ENCODE results near the gene GNAS. TPM values are rescaled to one million over a fixed set of nuclear protein-coding genes. Genes with fewer than 3 reads are reported as not detected.
"Not testable (repeated sequence)": the region's sequence is repeated elsewhere in the genome, so short reads cannot be mapped to it uniquely, and the experiment has no call there.

Gene GNAS
- total RNA-seq, 2 donors from 2014 or later = 1,246 to 1,267 TPM

DNA sequence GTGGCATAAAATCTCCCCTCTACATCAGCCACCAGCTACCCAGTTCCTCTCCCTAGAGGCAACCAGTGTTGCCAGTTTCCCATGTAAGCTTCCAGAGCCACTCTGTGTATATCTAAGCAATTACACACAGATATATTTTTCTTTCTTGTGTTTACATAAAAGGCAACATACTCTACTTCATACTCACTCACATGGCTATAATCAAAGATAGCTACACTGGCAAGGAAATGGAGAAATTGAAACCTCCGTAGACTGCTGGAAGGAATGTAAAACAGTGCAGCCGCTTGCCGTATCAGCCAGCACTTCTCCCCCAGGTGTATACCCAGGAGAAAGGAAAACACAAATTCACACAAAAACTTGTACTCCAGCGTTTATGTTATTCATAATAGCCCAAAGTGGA is 90.0 kb downstream of the GNAS start:
- no peak for TF ChIP-seq CTCF (conservative IDR thresholded peaks at IDR 0.05)
- Histone ChIP-seq H3K9me3 (ENCODE audit: control insufficient read depth, low read length) (no peaks in the 10 kb centered on the region), H3K36me3 (ENCODE audit: control insufficient read depth, insufficient read depth, low read length) (no peaks in the 10 kb centered on the region), H3K27me3 (ENCODE audit: control insufficient read depth, insufficient read depth, low read length, poor library complexity, severe bottlenecking) (no peaks in the 10 kb centered on the region), H3K27ac (ENCODE audit: low read depth, low read length) (no peak overlapping the region), H3K9ac (ENCODE audit: extremely low read depth, low read length, poor library complexity, severe bottlenecking) (no peak overlapping the region), H3K4me3 (ENCODE audit: low read length) (no peak overlapping the region), H3K4me1 (ENCODE audit: control insufficient read depth, insufficient read depth, low read length) (no peaks in the 10 kb centered on the region)
- Mint-ChIP-seq H3K9me3 (no peaks in the 10 kb centered on the region), H3K4me1 (no peaks in the 10 kb centered on the region), H3K4me3 (no peak overlapping the region), H3K27ac (no peak overlapping the region), H3K27me3 (ENCODE audit: insufficient read depth) (peaks cover 1% of the 10 kb centered on the region), H3K36me3 (ENCODE audit: low read depth) (no peaks in the 10 kb centered on the region)
- 92 to 100% methylated on average over 3 of the region's 4 CpGs for WGBS, 2 experiments (ENCODE audit: insufficient coverage in 1 of 2, insufficient read length in 1 of 2)
- DNase-seq = no peak

DNA sequence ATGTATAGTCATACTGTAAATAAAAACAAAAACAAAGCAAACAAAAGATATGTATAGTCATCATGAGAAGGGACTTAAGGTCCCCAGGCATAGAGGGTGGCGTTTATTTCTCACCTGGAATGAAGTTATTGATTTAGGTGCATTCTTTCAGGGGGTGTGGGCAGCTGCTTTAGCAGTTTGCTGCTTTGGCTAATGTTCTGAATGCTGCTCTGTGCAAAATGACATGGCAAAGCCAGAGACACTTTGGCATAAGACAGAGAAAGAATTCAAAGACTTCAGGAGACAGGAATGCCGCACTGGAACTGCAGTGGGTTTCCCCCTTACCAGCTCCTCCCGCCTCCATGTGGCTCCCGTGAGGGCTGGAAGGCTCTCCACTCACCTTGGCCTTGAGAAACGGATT is 92.1 kb downstream of the GNAS start:
- H3K4me3 ChIP-seq (ENCODE audit: low read length) = no peak overlapping the region
- H3K27ac ChIP-seq (ENCODE audit: low read depth, low read length) = no peak overlapping the region
- H3K4me1 Mint-ChIP-seq = no peaks in the 10 kb centered on the region
- no peak overlapping the region for H3K4me3 Mint-ChIP-seq
- DNase-seq = peak; percentile 52
- H3K27me3 Mint-ChIP-seq (ENCODE audit: insufficient read depth) = peaks cover 1% of the 10 kb centered on the region
- no peaks in the 10 kb centered on the region for H3K36me3 ChIP-seq (ENCODE audit: control insufficient read depth, insufficient read depth, low read length)
- 85% methylated on average over 5 of the region's 5 CpGs for WGBS, 2 experiments (ENCODE audit: insufficient coverage in 1 of 2, insufficient read length in 1 of 2)
- no peak overlapping the region for H3K27ac Mint-ChIP-seq
- no peaks in the 10 kb centered on the region for H3K9me3 Mint-ChIP-seq
- H3K4me1 ChIP-seq (ENCODE audit: control insufficient read depth, insufficient read depth, low read length) = no peaks in the 10 kb centered on the region
- H3K36me3 Mint-ChIP-seq (ENCODE audit: low read depth) = no peaks in the 10 kb centered on the region
- TF ChIP-seq CTCF (conservative IDR thresholded peaks at IDR 0.05) = no peak
- no peaks in the 10 kb centered on the region for H3K9me3 ChIP-seq (ENCODE audit: control insufficient read depth, low read length)
- no peaks in the 10 kb centered on the region for H3K27me3 ChIP-seq (ENCODE audit: control insufficient read depth, insufficient read depth, low read length, poor library complexity, severe bottlenecking)
- no peak overlapping the region for H3K9ac ChIP-seq (ENCODE audit: extremely low read depth, low read length, poor library complexity, severe bottlenecking)

DNA sequence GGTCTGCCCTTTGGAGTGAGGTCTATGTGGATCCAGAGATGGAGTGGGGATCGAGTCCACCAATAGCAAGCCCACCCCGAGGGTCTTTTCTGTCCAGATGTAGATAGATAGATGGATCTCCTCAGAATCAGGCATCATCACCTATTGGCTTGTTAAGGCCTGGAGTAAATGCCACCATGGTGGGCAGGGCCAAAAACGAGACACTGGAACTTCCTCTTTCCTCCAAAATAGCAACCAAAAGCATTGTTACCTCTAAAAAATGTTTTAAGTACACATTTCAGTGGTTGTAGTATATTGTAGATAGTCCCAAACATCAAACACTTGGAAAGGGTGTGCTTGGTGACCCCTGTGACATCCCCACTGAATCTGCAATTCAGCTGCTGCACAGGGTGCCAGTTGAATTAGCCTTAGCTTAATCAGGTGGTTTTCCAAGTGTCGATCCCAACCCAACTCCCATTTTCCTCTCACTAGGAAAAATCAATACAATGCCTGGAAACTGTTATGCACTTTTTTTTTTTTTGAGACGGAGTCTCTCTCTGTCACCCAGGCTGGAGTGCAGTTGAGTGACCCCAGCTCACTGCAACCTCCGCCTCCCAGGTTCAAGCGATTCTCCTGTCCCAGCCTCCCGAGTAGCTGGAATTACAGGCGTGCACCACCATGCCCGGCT is 93.6 kb downstream of the GNAS start:
- Mint-ChIP-seq H3K4me1 (no peaks in the 10 kb centered on the region), H3K27me3 (ENCODE audit: insufficient read depth) (peaks cover 1% of the 10 kb centered on the region), H3K36me3 (ENCODE audit: low read depth) (no peaks in the 10 kb centered on the region), H3K9me3 (no peaks in the 10 kb centered on the region), H3K27ac (no peak overlapping the region), H3K4me3 (no peak overlapping the region)
- no peaks in the 10 kb centered on the region for H3K4me1 ChIP-seq (ENCODE audit: control insufficient read depth, insufficient read depth, low read length)
- 90 to 94% methylated on average over 7 to 10 of the region's 10 CpGs for WGBS, 2 experiments (ENCODE audit: insufficient coverage in 1 of 2, insufficient read length in 1 of 2)
- no peak overlapping the region for H3K9ac ChIP-seq (ENCODE audit: extremely low read depth, low read length, poor library complexity, severe bottlenecking)
- no peak overlapping the region for H3K27ac ChIP-seq (ENCODE audit: low read depth, low read length)
- no peak for TF ChIP-seq CTCF (conservative IDR thresholded peaks at IDR 0.05)
- no peaks in the 10 kb centered on the region for H3K36me3 ChIP-seq (ENCODE audit: control insufficient read depth, insufficient read depth, low read length)
- no peak overlapping the region for H3K4me3 ChIP-seq (ENCODE audit: low read length)
- DNase-seq = no peak
- no peaks in the 10 kb centered on the region for H3K27me3 ChIP-seq (ENCODE audit: control insufficient read depth, insufficient read depth, low read length, poor library complexity, severe bottlenecking)
- no peaks in the 10 kb centered on the region for H3K9me3 ChIP-seq (ENCODE audit: control insufficient read depth, low read length)

DNA sequence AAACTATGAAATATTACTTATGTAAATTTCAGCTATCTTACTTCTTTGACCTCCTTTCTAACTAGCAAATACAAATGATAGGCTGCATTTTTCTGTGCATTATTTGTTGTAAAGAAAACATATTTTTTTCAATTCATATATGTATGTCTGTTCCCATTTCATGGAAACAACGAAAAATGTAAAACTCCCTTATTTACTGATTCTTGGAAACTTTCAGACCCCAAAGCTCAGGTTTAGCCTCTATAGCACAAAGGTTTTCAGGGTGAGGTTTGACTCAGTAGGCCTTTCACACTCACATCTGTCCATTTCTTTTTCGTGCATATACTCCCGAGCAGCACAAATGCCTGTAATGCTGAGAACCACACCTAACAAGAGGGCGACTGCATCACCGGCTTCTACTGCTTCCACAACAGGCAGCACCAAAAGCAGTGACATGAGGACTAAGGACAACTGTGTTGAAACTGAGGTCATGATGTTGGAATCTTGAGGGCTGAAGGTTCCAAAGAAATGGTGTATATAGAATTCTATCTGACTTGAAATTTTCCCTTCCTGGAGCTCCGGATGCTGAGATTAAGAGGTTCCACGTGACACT is 95.4 kb downstream of the GNAS start:
- whole genome bisulfite sequencing, 2 experiments (ENCODE audit: insufficient coverage in 1 of 2, insufficient read length in 1 of 2) = 88 to 100% methylated on average over 1 to 7 of the region's 7 CpGs
- H3K4me3 Mint-ChIP-seq; H3K36me3 Mint-ChIP-seq (ENCODE audit: low read depth); H3K36me3 ChIP-seq (ENCODE audit: control insufficient read depth, insufficient read depth, low read length); H3K9ac ChIP-seq (ENCODE audit: extremely low read depth, low read length, poor library complexity, severe bottlenecking); H3K4me3 ChIP-seq (ENCODE audit: low read length); H3K27ac ChIP-seq (ENCODE audit: low read depth, low read length); H3K27ac Mint-ChIP-seq; H3K9me3 Mint-ChIP-seq; DNase-seq; H3K4me1 ChIP-seq (ENCODE audit: control insufficient read depth, insufficient read depth, low read length); H3K27me3 ChIP-seq (ENCODE audit: control insufficient read depth, insufficient read depth, low read length, poor library complexity, severe bottlenecking); H3K27me3 Mint-ChIP-seq (ENCODE audit: insufficient read depth); H3K4me1 Mint-ChIP-seq; H3K9me3 ChIP-seq (ENCODE audit: control insufficient read depth, low read length): not testable (repeated sequence)
